ENCODE results near the gene MAP3K14.
A peak's percentile ranks its signal among the peaks of the same experiment; 100 is the strongest.

MAP3K14 gene

DNA sequence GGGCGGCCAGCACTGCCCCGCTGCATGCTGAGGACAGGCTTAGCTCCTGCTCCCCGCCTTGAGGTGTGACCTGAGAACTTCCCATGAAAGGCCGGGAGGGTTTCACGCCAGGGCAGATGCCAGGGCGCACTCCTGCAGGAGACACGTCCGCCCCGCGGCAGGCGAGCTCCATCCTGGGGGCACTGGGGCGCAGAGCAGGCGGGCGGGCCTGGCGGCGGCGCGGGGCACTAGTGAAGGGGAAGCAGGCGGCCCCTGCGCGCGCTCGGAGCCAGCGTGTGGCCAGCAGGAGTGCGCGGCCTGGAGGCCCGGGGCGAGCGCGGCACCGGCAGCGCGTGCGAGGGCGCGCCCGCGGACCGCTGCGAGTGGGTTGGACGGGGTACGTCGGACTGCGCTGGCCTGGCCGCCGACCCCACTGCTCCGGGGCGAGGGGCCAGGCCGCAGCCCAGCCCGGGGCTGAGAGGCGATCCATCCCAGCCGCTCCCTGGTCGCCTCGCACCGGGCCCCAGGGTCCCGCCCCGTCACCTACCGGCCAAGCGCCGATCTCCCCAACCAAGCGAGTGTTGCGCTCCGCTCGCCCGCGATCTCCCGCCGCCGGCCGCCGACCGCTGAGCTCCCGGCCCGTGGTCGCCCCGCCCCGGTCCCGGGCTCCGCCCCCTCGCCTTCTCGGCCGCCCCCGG is at the start of gene MAP3K14:
MAP3K14 (minus strand) TSS at position 587 of the 677 bp plus-strand sequence. CDS start 26,275 bp downstream, outside the sequence.
- CTCF ChIA-PET = interaction anchor here (0.7 to 8.3 kb wide), 14 partner anchors 9 to 181 kb away, joined by 3 to 70 read pairs (median 3); partner anchors contain the start of gene ACBD4
- peaks cover 3% of the 10 kb centered on the region for H3K27me3 Mint-ChIP-seq
- DNase-seq = peak; percentile 79
- H3K9me3 Mint-ChIP-seq = no peaks in the 10 kb centered on the region
- H3K27ac Mint-ChIP-seq = peak within 1 kb of the TSS; percentile 96
- peaks cover 32% of the 10 kb centered on the region for H3K36me3 Mint-ChIP-seq
- peak within 1 kb of the TSS; percentile 81 for H3K4me3 Mint-ChIP-seq
- peaks cover 81% of the 10 kb centered on the region for H3K4me1 Mint-ChIP-seq

DNA sequence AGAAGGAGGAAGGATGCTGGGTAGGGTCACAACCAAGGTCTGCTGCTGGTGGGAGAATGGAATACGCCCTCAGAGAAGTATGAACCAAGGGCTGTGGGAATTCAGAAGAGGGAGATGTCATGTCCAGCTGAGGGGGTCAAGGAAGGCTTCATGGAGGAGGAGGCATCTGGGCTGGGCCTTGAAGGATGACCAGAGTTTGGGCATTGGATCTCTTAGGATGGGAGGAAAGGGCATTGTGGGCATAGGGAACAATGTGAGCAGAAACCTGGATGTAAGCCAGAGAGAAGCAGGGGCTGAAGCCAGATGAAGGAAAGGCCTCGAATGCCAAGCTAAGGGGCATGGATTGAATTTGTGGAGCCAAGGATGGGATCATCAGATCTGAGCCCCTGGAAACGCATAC is 49.2 kb upstream of the MAP3K14 start:
- no peaks in the 10 kb centered on the region for H3K36me3 Mint-ChIP-seq
- peaks cover 54% of the 10 kb centered on the region for H3K27me3 Mint-ChIP-seq
- DNase-seq = no peak
- peaks cover 3% of the 10 kb centered on the region for H3K9me3 Mint-ChIP-seq
- CTCF ChIA-PET = no interaction called here
- no peak overlapping the region for H3K27ac Mint-ChIP-seq
- peaks cover 5% of the 10 kb centered on the region for H3K4me1 Mint-ChIP-seq
- no peak overlapping the region for H3K4me3 Mint-ChIP-seq

DNA sequence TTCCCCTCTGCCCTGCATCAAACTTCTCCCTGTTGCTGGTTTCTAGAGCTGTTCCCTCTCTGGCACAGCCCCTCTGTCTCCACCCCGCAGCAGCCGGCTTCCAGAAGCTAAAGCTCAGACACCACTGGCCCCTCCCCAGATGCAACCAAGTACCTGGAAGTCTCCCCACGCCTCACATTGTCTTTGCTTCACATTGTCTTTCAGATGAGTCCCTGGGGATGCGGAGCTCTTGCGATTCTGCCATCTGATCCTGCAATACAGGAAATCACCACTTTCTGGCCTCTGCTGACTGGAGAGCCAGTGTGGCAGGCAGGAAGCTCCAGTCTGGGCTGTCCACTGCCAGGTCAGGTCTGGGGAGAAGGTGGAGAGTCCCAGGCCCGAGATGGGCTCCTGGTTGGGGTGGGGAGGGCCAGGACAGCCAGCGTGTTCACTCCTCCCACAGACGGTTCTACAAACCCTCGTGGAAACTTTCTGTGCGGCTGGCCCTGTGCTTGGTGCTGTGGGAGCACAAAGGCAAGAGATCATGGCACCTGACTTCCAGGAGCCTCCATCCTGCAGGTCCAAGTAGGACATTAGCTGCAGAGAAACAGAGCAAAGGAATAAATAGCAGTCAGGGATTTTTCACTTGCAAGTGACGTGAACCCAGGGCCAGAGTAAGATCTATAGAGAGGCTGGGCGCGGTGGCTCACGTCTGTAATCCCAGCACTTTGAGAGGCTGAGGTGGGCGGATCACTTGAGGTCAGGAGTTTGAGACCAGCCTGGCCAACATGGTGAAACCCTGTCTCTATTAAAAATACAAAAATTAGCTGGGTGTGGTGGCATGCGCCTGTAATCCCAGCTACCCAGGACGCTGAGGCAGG is 47.9 kb upstream of the MAP3K14 start:
- Mint-ChIP-seq H3K4me1 (no peaks in the 10 kb centered on the region), H3K36me3 (no peaks in the 10 kb centered on the region), H3K27ac (no peak overlapping the region), H3K9me3 (peaks cover 3% of the 10 kb centered on the region), H3K4me3 (no peak overlapping the region), H3K27me3 (peaks cover 58% of the 10 kb centered on the region)
- CTCF ChIA-PET = interaction anchor here (0.6 kb wide), 1 partner anchor 53 kb away, joined by 3 read pairs; no protein-coding TSS in a partner anchor
- no peak for DNase-seq

DNA sequence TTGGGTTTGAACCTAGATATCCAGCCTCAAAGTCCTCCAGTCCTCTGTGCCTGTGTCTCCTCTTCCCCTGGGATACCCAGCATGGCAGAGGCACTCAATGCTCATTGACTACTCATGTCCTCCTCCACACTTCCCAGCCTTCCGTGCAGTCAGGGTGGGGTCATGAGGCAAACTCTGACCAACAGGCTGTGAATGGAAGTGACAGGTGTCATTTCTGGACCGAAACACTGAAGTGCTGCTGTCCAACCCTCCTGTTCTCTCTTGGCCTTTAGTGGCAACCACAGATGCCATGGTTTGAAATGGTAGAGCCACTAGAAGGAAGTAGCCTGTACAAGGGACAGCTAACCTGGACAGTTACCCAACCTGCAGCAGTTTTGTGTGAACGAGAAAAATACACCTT is 46.7 kb upstream of the MAP3K14 start:
- no peak for DNase-seq
- no peaks in the 10 kb centered on the region for H3K4me1 Mint-ChIP-seq
- no peak overlapping the region for H3K27ac Mint-ChIP-seq
- CTCF ChIA-PET = no interaction called here
- H3K27me3 Mint-ChIP-seq = peaks cover 58% of the 10 kb centered on the region
- peaks cover 3% of the 10 kb centered on the region for H3K9me3 Mint-ChIP-seq
- H3K4me3 Mint-ChIP-seq = no peak overlapping the region
- H3K36me3 Mint-ChIP-seq = no peaks in the 10 kb centered on the region

DNA sequence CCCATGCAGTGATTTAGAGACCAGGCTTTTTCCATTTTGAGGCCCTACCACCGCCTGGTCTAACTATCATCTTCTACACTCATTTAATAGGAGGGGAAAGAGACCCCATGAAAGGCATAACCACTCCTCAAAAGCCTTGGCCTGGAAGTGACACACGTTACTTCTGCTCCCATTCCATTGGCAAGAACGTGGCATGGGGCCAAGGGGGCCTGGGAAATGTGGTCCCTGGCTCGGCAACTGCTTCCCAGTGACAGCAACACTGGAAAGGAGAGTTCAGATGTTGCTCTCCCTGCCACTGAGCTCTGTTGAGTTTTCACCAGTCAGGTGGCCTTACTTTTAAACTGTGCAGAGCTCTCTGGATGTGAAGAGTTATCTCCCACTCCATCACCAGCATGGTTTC is 45.2 kb upstream of the MAP3K14 start:
- peaks cover 56% of the 10 kb centered on the region for H3K27me3 Mint-ChIP-seq
- CTCF ChIA-PET = interaction anchor here (0.8 kb wide), 1 partner anchor 212 kb away, joined by 3 read pairs; no protein-coding TSS in a partner anchor
- DNase-seq = no peak
- H3K4me1 Mint-ChIP-seq = no peaks in the 10 kb centered on the region
- H3K36me3 Mint-ChIP-seq = no peaks in the 10 kb centered on the region
- H3K9me3 Mint-ChIP-seq = peaks cover 3% of the 10 kb centered on the region
- H3K4me3 Mint-ChIP-seq = no peak overlapping the region
- H3K27ac Mint-ChIP-seq = no peak overlapping the region

DNA sequence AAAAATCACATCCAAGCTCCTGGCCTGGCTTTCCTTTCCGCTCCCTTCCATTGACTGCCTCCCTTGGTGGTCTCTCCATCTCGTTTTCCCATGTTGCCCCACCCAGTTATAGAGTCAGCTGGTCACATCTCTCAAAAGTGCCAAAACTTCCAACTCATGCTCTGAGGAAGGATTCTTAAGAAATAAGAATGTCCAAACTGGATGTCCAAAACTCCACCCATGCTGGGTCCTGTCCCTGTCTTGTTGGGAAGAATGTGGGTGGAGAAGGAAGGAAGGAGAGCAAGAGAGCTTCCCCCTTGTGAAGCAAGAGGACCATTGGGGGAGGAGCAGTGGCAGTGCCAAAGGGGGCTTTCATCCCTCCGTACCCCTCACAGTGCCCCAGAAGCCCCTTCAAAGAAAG is 44.6 kb upstream of the MAP3K14 start:
- Mint-ChIP-seq H3K4me1 (no peaks in the 10 kb centered on the region), H3K27me3 (peaks cover 51% of the 10 kb centered on the region), H3K4me3 (no peak overlapping the region), H3K36me3 (no peaks in the 10 kb centered on the region), H3K27ac (no peak overlapping the region), H3K9me3 (peaks cover 3% of the 10 kb centered on the region)
- no peak for DNase-seq
- CTCF ChIA-PET = no interaction called here

DNA sequence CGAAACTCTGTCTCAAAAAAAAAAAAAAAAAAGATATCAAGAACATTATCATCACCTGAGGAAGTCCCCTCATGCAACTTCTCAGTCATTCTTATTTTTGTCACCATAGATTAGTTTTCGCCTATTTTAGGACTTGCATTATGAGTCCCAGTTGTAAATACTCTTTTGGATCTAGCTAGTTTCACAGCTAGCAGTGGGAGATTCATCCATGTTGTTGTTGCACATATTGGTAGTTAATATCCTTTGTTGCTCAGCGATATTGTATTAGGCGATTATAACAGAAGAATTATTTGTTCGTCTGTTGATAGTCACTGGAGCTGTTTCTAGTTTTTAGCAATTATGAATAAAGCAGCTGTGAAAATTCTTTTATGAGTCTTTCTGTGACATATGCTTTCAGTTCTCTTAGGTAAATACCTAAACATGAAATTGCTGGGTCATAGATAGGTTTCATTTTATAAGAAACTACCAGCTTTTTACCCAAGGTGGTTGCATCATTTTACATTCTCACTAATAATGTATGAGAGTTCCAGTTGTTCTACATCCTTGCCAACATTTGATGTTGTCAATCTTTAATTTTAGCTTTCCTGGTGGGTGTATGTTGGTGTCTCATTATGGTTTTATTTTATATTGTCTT is 40.7 kb upstream of the MAP3K14 start:
- Mint-ChIP-seq H3K4me1 (peaks cover 3% of the 10 kb centered on the region), H3K27ac (no peak overlapping the region), H3K36me3 (no peaks in the 10 kb centered on the region), H3K27me3 (peaks cover 38% of the 10 kb centered on the region), H3K4me3 (no peak overlapping the region), H3K9me3 (peaks cover 2% of the 10 kb centered on the region)
- DNase-seq = no peak
- CTCF ChIA-PET = interaction anchor here (0.6 to 2.3 kb wide), 3 partner anchors 31 to 159 kb away, joined by 3 to 6 read pairs (median 3); no protein-coding TSS in a partner anchor

DNA sequence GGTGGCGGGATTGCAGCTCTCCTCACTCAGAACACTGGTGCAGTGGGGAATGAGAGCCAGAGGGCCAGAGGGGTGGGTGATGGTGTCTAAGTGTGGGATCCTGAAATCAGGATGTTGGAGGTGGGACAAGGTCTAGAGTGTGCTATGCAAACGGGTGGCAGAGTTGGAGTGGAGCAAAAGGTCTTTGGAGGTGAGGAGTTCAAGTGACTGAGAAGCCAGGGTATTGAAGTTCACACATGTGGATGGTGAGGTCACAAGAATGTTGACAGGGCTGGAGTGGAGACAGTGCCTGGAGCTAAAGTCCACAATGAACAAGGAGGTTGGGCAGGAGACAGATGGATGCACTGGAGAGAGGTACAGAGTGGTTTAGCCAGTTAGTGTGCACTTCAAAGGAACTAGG is 38.3 kb upstream of the MAP3K14 start:
- H3K27ac Mint-ChIP-seq = no peak overlapping the region
- H3K27me3 Mint-ChIP-seq = peaks cover 23% of the 10 kb centered on the region
- H3K4me1 Mint-ChIP-seq = peaks cover 3% of the 10 kb centered on the region
- CTCF ChIA-PET = no interaction called here
- no peaks in the 10 kb centered on the region for H3K36me3 Mint-ChIP-seq
- H3K9me3 Mint-ChIP-seq = peaks cover 6% of the 10 kb centered on the region
- H3K4me3 Mint-ChIP-seq = no peak overlapping the region
- no peak for DNase-seq

DNA sequence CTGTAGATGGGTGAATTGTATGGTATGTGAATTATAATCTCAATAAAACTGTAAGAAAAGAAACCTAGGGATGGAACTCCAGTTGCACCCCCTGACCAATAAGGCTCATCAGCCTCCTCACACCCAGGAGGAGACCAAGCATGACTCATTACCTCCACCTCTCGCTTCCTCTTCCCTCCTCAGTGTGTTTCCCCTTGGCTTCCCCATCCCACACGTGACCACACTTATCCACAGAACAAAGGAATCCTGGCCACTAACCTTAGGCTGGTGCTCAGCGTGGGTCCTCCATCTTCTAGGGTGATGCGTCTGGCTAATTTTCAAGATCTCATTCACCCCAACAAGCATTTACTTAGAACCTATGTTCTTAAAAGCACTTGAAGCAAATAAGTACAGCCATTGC is 36.2 kb upstream of the MAP3K14 start:
- Mint-ChIP-seq H3K36me3 (no peaks in the 10 kb centered on the region), H3K27ac (no peak overlapping the region), H3K9me3 (peaks cover 6% of the 10 kb centered on the region), H3K27me3 (peaks cover 30% of the 10 kb centered on the region), H3K4me1 (peaks cover 3% of the 10 kb centered on the region), H3K4me3 (no peak overlapping the region)
- no peak for DNase-seq
- CTCF ChIA-PET = no interaction called here

DNA sequence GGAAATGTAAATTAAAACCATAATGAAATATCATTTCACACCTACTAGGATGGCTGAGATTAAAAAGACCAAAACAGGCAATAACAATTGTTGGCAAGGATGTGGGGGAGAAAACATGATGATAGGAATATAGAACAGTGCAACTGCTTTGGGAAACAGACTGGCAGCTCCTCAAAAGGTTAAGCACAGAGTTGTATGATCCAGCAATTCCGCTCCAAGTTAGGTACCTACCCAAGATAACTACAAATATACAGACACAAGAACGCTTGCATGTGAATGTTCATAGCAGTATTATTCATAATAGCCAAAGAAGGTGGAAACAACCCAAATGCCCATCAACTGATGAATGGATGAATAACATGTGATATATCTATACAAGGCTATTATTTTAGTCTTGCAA is 35.0 kb upstream of the MAP3K14 start:
- H3K27ac Mint-ChIP-seq = no peak overlapping the region
- CTCF ChIA-PET = no interaction called here
- H3K9me3 Mint-ChIP-seq = peaks cover 6% of the 10 kb centered on the region
- no peak overlapping the region for H3K4me3 Mint-ChIP-seq
- peaks cover 3% of the 10 kb centered on the region for H3K4me1 Mint-ChIP-seq
- peaks cover 36% of the 10 kb centered on the region for H3K27me3 Mint-ChIP-seq
- H3K36me3 Mint-ChIP-seq = no peaks in the 10 kb centered on the region
- no peak for DNase-seq

DNA sequence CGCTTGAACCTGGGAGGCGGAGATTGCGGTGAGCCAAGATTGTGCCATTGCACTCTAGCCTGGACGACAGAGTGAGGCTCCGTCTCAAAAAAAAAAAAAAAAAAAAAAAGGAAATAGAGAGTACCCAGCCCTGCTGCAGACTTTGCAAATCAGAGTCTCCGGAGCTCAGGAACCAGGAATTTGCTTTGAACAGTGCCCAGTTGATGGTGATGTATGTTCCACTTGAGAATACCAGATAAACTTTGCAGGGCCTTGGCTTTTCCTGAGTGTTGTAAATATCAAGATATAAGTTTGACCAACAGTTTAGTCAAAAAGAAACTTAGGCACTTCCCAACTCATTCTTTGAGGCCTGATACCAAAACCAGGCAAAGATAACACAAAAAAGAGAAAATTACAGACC is 30.6 kb upstream of the MAP3K14 start:
- Mint-ChIP-seq H3K4me1 (no peaks in the 10 kb centered on the region), H3K27ac (no peak overlapping the region), H3K9me3 (peaks cover 6% of the 10 kb centered on the region), H3K4me3 (no peak overlapping the region), H3K36me3 (no peaks in the 10 kb centered on the region), H3K27me3 (peaks cover 44% of the 10 kb centered on the region)
- CTCF ChIA-PET = no interaction called here
- DNase-seq = no peak

DNA sequence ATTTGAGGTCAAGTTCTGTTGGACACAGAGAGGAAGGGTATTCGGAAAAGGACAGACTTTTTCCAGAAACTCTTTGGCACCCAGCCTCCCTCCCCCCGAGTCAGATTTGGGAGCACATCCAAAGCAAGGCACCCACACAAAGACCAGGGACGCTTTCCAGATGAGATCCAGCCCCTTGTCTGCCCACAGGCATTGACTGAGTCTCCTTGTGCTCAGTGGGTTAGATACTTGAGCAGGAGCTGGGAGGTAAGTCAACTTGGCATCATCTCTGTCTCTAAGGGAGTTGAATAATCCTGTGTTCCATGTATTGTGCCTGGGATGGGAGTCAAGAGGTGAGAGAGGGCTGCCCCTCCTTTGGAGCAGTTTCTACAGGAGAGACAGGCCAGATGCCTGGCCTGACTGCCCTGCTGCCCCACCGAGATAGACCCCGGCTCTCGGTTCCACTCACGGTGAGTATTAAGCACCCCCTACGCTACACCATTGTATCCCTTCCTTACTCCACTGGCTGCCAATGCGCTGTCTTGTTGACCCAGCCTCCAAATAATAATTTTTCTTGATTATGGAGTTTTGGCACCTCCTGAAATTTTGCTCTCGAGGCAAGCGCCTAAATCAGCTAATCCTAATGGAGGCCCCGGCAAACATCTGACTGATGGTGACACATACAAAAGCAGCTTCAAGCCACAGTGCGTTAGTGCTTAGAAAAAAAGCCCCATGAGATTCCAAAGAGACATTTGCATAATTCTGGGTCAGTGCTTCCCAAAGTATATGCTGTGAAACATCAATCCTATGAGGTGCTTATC is 29.6 kb upstream of the MAP3K14 start:
- Mint-ChIP-seq H3K4me3 (no peak overlapping the region), H3K36me3 (no peaks in the 10 kb centered on the region), H3K27ac (no peak overlapping the region), H3K9me3 (no peaks in the 10 kb centered on the region), H3K27me3 (peaks cover 52% of the 10 kb centered on the region), H3K4me1 (no peaks in the 10 kb centered on the region)
- DNase-seq = no peak
- CTCF ChIA-PET = no interaction called here

DNA sequence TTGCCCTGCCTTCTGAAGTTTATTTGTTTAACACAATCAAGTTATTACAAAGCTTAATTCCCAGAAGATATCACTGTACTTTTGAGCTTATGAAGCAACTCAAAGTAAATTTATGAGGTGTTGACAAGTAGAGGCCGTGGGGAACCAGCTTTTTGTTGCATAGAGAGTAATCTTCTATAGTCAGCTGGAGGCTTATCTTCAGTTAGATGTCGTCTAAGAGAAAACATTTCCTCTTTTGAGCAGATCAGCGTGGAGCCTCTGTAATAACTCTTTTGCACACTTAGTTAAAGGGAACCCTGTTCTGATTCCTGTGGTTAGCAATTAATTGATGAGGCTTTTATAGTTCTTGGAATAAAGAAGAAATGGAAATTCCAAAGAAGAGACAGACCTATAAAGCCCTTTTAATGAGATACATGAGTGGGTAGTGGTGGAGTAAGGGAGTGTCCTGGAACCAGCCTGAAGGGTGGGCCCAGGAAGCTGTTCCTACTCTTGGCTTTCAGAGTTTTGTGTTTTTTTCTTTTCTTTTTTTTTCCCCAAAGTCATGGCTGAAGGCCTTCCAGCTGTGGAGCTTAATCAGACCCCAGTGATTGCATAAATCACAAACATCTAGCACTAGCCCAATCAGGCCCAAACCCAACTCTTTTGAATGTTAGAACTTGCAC is 28.9 kb upstream of the MAP3K14 start:
- Mint-ChIP-seq H3K27ac (no peak overlapping the region), H3K27me3 (peaks cover 53% of the 10 kb centered on the region), H3K9me3 (no peaks in the 10 kb centered on the region), H3K4me3 (no peak overlapping the region), H3K4me1 (no peaks in the 10 kb centered on the region), H3K36me3 (no peaks in the 10 kb centered on the region)
- no peak for DNase-seq
- CTCF ChIA-PET = interaction anchor here (1.3 kb wide), 1 partner anchor 148 kb away, joined by 3 read pairs; no protein-coding TSS in a partner anchor

Data from activated naive CD4-positive, alpha-beta T cell treated with anti-CD3 and anti-CD28 coated beads, Interleukin-2, amount 10 ng/mL, durations not matched to agents 7 days and 5 days (primary cell).